GM12875 (cell line): Measurements from ENCODE around the gene NR2F6.

Experiments used
- H3K4me3 ChIP-seq: one replicate; pipeline ENCODE4 v1.5.1; 2011; ENCODE audit warnings: low read depth, low read length, control low read depth
- CTCF ChIP-seq: IDR thresholded peaks from 2 replicates; pipeline ENCODE4 v1.5.1; 2011; ENCODE audit warnings: low read depth, mild to moderate bottlenecking, control low read depth, inconsistent platforms, low read length, moderate library complexity, borderline replicate concordance; ENCODE audit not compliant: insufficient read depth

Gene NR2F6

DNA sequence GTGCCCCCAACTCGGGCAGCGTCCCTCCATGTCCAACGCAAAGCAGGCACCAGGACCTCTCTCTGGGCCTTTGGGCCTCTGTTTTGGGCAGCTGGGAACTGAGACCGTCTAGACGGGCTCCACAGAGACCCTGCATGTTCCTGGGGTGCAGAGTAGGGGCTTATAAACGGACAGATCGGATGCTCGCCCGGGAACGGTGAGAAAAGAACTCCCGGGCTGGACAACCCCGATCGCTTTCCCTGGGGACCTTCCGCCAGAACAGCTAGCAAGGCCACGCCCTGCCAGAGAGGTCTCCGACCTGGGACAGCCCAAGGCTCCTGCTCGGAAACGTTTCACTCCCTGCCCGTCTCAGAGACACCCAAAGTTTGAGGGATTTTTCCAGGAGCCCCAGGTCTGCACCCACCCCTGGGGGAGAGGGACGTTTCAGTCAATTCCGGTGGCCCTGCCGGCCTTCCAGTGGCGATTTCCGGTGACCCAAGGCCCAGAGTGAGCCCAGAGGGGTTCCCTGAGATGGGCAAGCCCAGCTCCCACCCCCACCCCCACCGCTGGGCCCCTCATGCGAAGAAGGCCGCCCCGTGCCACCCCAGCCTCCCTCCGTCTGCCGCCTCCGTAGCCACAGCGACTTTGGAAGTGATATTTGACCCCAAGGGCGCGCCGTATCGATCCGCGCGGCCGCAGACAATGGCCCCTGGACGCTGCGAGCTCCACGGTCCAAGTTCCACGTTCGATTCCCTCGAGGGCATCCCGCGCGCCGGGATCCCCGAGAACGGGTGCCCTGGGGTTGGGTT lies 1.7 kb downstream of the NR2F6 start:
- TF ChIP-seq CTCF: no peak
- peak overlapping the region; percentile 68 for H3K4me3 ChIP-seq

DNA sequence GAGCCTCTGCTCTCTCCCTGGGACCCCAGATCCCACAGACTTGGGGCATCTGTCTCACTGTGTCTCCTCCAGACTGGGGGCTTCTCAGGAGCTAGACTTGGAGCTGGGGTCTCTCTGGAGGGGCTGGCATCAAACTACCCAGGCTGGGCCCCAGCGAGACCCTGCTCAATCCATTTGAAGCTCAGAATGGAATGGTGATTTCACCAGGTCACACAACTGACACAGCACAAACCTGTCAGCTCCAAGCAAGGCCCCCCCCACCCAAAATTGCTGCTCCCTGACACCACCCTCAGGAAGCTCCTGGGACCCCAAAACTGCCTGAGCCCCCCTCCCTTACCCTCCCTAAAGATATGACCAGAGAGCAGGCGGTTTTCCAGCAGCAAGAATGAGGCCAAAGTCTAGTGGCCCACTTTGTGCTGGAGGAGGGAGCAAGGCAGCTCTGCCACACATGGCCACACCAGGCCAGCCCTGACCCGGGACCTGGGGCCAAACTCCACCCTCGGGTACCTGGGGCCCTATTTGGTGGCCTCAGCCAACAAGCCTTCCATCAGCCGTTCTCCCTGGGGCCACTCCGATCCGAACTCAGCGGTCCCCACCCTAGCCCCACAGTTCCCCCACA lies 2.4 kb downstream of the NR2F6 start:
- TF ChIP-seq CTCF: no peak
- no peak overlapping the region for H3K4me3 ChIP-seq

- no peak for TF ChIP-seq CTCF
- no peak overlapping the region for H3K4me3 ChIP-seq
Observed at GRCh38 chr19:17242431-17243208, 3.1 kb downstream of the NR2F6 start.

DNA sequence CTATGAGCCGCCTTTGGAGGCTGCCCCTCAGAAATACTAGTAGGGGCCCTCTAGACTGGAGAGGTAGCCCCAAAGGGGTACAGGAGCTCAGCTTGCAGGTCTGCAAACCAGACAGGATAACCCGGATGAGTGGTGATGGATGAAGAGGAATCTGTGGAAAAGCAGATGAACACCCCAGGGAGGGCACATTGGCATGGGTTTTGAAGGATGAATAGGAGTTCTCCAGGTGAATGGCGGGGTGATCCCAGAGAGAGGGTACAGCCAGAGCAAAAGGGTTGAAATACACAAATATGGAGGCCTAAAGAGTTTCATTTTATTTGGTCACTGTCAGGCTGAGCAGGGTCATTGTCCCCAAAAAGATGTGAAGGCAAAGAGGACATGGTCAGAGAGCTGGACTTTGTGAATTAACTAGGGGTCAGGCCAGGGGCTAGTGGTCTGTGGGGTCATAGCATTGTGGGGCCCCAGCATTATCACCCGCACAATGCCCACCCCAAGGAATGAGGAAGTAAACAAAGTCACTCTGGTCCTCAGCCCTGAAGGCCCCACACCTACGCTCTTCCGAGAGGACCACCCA lies 4.8 kb downstream of the NR2F6 start:
- H3K4me3 ChIP-seq: no peak overlapping the region
- no peak for TF ChIP-seq CTCF

DNA sequence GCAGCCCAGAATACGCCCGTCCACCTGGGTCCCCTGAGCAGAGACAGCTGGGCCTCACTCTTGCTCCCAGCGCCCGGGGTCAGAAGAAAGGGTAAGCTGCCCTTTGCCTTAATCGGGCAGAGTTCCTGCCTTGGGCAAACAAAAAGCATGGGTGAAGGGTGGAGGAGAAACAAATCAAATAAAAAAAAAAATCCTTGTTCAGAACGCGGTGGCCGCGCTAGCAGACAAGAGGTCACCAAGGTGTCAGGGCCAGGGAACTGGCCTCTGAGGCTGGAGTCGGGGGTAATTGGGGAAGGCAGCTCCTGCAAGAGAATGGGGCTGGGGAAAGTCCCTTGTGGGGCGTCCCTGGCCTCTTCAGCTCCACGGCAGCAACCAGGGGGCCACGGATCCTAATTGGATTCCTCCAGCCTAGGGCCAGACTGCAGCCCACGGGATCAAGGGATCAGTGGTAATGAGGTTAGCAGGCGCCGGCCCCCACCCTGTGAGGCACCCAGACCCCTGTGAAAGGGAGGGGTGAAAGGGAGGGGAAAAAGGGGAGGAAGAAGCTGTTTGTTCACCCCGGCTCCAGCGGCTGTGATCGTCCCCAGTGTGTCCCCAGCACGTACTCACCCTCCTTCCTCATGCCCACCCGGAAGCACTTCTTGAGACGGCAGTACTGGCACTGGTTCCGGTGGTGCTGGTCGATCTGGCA lies 5.5 kb downstream of the NR2F6 start:
- TF ChIP-seq CTCF: no peak
- no peak overlapping the region for H3K4me3 ChIP-seq

DNA sequence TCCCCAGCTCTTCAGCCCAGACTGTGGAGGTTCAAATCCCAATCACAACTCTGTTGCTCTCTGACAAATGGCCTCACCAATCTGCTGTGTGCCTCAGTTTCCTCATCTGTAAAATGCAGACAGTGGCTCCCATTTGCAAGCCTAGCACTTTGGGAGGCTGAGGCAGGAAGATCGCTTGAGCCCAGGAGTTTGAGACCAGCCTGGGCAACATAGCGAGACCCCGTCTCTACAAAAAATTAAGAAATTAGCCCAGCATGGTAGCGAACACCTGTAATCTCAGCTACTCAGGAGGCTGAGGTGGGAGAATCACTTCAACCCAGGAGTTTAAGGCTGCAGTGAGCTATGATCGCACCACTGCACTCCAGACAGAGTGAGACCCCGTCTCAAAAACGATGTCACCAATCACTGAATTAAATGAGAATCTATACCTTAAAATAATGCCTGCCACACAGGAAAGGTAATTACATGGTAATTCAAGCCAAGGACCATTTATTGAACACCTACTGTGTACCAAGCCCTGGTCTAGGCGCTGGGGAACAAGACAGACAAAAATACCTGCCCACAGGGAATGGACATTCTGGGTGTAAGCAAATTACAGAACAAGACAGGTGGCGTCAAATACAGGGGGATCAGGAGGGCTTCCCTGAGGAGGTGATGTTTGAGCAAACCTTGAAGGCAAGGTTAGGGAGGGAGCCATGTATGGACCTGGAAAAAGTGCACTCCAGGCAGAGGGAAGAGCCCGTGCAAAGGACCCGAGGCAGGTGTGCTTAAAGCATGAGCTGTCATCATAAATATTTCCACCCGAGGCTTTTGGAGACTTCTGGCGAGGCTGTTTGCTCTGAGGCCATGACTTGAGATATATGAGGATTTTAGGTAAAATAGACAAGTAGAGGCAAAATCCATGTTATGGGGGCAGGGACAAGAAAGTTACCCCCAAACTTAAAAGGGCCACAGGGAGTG lies 7.7 kb downstream of the NR2F6 start:
- no peak overlapping the region for H3K4me3 ChIP-seq
- no peak for TF ChIP-seq CTCF
